HepG2 (cell line): ENCODE measurements around the gene POGLUT3. TPM values are rescaled to one million over a fixed set of nuclear protein-coding genes. Genes with fewer than 3 reads are reported as not detected.

Source experiments
- PHF20 ChIP-seq: sonication (generic); formaldehyde crosslinking; IDR thresholded peaks from 2 replicates; pipeline ENCODE4 v1.5.0; 2020; ENCODE audit warnings: mild to moderate bottlenecking, missing genetic modification reagents
- TBP ChIP-seq: sonication (generic); formaldehyde crosslinking; IDR thresholded peaks from 2 replicates; pipeline ENCODE4 v1.5.0; 2020; ENCODE audit warnings: missing genetic modification reagents
- ZFY ChIP-seq: sonication (generic); formaldehyde crosslinking; IDR thresholded peaks from 2 replicates; pipeline ENCODE4 v1.4.0; 2020; ENCODE audit warnings: missing genetic modification reagents
- ZNF235 ChIP-seq: sonication (generic); formaldehyde crosslinking; IDR thresholded peaks from 2 replicates; pipeline ENCODE4 v1.8.1; 2023; ENCODE audit warnings: mild to moderate bottlenecking, missing genetic modification reagents, borderline replicate concordance
- ZNF317 ChIP-seq: sonication (generic); formaldehyde crosslinking; IDR thresholded peaks from 2 replicates; pipeline ENCODE4 v1.5.0; 2020; ENCODE audit warnings: mild to moderate bottlenecking, missing genetic modification reagents
- ZNF704 ChIP-seq: sonication (generic); formaldehyde crosslinking; IDR thresholded peaks from 2 replicates; pipeline ENCODE4 v1.8.1; 2023; ENCODE audit warnings: mild to moderate bottlenecking, inconsistent platforms, moderate library complexity, missing genetic modification reagents, borderline replicate concordance
- polyA plus RNA-seq, 8 experiments: library from polyadenylated mRNA; depleted of rRNA in 3 of 8; stranded (reverse) in 7 of 8; unstranded in 1 of 8; fragments of >200 nt; fragmentation: Illumina TruSeq in 4 of 8; extraction: Trizol in 4 of 8; gene quantifications; 2 replicates each; pipeline versions ENCODE4 v1.2.1 to v1.2.3, GENCODE V29; 2011 to 2016; ENCODE audit warnings: low read depth in 4 of 8, missing spikeins in 1 of 8, mixed read lengths in 1 of 8; ENCODE audit not compliant: insufficient read depth in 1 of 8
- total RNA-seq, 5 experiments: library from RNA; depleted of rRNA; stranded (reverse); fragments of >200 nt; fragmentation: Illumina TruSeq; extraction: Trizol; gene quantifications; 2 replicates each; pipeline ENCODE4 v1.2.3, GENCODE V29; 2016; ENCODE audit warnings: low read depth in 1 of 5
- TF ChIP-seq, protein P1 (sequence below): sonication (generic); formaldehyde crosslinking; IDR thresholded peaks from 2 replicates; pipeline ENCODE4 v1.4.0; 2020; ENCODE audit warnings: mild to moderate bottlenecking, missing genetic modification reagents
- TF ChIP-seq, protein P2 (sequence below): sonication (generic); formaldehyde crosslinking; IDR thresholded peaks from 2 replicates; pipeline ENCODE4 v1.5.1; 2020; ENCODE audit warnings: missing genetic modification reagents, mild to moderate bottlenecking, borderline replicate concordance
- TF ChIP-seq, protein P3 (sequence below): sonication (generic); formaldehyde crosslinking; IDR thresholded peaks from 2 replicates; pipeline ENCODE4 v1.5.0; 2020; ENCODE audit warnings: mild to moderate bottlenecking, missing genetic modification reagents, borderline replicate concordance

POGLUT3 gene
- total and polyA plus RNA-seq, 2 of the 13 experiments (the other 11 are each of a cell fraction or from before 2014, with no cell fraction given): 14.3 to 22.0 TPM

DNA sequence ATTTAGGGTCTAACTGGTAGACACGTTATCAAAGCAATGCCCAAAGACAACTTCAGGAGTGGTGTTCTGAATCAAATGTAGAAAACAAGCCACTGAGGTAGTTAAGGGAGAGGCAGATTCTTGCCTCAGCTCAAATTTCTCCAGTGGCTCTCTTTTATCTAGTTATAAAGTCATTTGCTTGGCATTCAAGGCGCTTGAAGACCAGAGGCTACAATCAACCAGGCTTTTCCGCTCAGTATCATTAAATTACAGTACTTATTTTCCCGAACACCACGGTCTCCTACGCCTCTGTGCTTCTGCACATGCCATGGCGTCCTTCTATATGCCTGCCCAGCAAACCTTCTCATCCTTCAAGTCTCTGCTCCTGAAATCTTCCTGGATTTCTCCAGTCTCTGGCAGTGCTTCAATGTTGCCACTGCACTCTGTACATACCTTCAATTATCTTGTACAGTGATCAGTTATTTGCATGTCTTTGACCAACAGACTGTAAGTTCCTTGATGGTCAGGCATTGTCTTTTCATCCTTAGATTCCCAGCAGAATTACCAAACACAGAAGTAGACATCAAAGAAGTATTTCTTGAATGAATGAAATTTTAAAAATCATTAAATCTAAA, 1.4 kb downstream of the POGLUT3 start (continued):
- TF ChIP-seq, protein P1, sequence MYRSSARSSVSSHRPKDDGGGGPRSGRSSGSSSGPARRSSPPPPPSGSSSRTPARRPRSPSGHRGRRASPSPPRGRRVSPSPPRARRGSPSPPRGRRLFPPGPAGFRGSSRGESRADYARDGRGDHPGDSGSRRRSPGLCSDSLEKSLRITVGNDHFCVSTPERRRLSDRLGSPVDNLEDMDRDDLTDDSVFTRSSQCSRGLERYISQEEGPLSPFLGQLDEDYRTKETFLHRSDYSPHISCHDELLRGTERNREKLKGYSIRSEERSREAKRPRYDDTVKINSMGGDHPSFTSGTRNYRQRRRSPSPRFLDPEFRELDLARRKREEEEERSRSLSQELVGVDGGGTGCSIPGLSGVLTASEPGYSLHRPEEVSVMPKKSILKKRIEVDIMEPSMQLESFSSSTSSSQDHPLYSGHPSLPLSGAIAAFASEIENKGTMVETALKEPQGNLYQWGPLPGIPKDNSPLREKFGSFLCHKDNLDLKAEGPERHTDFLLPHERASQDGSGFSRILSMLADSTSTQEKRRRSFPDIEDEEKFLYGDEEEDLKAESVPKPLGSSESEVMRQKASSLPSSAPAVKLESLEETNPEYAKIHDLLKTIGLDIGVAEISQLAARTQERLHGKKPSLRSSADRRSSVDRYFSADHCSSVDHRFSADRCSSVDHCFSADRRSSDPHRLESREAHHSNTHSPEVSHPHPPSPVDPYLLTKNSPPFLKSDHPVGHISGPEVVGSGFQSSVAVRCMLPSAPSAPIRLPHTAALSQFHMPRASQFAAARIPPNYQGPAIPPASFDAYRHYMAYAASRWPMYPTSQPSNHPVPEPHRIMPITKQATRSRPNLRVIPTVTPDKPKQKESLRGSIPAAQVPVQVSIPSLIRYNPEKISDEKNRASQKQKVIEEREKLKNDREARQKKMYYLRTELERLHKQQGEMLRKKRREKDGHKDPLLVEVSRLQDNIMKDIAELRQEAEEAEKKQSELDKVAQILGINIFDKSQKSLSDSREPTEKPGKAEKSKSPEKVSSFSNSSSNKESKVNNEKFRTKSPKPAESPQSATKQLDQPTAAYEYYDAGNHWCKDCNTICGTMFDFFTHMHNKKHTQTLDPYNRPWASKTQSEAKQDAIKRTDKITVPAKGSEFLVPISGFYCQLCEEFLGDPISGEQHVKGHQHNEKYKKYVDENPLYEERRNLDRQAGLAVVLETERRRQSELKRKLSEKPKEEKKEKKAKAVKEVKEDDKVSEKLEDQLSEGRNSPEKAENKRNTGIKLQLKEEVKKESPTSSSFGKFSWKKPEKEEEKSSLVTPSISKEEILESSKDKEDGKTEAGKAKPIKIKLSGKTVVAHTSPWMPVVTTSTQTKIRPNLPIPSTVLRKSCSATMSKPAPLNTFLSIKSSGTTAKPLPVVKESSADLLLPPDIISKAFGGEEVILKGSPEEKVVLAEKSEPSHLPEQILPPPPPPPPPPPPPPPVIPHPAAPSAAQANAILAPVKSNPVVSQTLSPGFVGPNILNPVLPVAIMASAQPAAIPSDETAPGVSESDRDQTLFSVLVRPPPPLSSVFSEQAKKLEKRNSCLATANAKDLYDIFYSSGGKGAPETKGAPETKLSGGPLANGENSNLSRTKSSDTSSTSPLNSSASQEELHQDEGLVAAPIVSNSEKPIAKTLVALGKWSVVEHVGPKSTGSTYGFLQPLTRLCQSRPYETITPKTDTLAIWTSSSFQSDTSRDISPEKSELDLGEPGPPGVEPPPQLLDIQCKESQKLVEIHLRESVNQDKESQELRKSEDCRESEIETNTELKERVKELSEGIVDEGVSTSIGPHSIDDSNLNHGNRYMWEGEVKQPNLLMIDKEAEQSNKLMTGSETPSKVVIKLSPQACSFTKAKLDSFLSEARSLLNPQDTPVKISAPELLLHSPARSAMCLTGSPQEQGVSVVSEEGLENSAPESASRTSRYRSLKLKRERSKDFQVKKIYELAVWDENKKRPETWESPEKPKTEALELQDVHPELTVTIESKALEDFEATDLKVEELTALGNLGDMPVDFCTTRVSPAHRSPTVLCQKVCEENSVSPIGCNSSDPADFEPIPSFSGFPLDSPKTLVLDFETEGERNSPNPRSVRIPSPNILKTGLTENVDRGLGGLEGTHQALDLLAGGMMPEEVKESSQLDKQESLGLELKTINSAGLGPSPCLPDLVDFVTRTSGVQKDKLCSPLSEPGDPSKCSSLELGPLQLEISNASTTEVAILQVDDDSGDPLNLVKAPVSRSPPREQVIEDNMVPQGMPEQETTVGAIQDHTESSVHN (CRISPR knock-in tag): no peak
- no peak for TF ChIP-seq ZNF235 (CRISPR knock-in tag)
- TF ChIP-seq, protein P2, sequence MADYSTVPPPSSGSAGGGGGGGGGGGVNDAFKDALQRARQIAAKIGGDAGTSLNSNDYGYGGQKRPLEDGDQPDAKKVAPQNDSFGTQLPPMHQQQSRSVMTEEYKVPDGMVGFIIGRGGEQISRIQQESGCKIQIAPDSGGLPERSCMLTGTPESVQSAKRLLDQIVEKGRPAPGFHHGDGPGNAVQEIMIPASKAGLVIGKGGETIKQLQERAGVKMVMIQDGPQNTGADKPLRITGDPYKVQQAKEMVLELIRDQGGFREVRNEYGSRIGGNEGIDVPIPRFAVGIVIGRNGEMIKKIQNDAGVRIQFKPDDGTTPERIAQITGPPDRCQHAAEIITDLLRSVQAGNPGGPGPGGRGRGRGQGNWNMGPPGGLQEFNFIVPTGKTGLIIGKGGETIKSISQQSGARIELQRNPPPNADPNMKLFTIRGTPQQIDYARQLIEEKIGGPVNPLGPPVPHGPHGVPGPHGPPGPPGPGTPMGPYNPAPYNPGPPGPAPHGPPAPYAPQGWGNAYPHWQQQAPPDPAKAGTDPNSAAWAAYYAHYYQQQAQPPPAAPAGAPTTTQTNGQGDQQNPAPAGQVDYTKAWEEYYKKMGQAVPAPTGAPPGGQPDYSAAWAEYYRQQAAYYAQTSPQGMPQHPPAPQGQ: no peak
- no peak for TF ChIP-seq PHF20
- TF ChIP-seq TBP (CRISPR knock-in tag): no peak
- no peak for TF ChIP-seq ZFY (CRISPR knock-in tag)
- TF ChIP-seq ZNF317 (CRISPR knock-in tag): no peak
- TF ChIP-seq, protein P3, sequence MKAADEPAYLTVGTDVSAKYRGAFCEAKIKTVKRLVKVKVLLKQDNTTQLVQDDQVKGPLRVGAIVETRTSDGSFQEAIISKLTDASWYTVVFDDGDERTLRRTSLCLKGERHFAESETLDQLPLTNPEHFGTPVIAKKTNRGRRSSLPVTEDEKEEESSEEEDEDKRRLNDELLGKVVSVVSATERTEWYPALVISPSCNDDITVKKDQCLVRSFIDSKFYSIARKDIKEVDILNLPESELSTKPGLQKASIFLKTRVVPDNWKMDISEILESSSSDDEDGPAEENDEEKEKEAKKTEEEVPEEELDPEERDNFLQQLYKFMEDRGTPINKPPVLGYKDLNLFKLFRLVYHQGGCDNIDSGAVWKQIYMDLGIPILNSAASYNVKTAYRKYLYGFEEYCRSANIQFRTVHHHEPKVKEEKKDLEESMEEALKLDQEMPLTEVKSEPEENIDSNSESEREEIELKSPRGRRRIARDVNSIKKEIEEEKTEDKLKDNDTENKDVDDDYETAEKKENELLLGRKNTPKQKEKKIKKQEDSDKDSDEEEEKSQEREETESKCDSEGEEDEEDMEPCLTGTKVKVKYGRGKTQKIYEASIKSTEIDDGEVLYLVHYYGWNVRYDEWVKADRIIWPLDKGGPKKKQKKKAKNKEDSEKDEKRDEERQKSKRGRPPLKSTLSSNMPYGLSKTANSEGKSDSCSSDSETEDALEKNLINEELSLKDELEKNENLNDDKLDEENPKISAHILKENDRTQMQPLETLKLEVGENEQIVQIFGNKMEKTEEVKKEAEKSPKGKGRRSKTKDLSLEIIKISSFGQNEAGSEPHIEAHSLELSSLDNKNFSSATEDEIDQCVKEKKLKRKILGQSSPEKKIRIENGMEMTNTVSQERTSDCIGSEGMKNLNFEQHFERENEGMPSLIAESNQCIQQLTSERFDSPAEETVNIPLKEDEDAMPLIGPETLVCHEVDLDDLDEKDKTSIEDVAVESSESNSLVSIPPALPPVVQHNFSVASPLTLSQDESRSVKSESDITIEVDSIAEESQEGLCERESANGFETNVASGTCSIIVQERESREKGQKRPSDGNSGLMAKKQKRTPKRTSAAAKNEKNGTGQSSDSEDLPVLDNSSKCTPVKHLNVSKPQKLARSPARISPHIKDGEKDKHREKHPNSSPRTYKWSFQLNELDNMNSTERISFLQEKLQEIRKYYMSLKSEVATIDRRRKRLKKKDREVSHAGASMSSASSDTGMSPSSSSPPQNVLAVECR: no peak
- TF ChIP-seq ZNF704 (CRISPR knock-in tag): no peak
